GM19025 (cell line): ENCODE data around the gene TMEM235.
"Not testable (repeated sequence)": the region's sequence is repeated elsewhere in the genome, so short reads cannot be mapped to it uniquely, and the experiment has no call there.

Experiments used
- ATAC-seq: cut with Tn5 transposase; IDR thresholded peaks from one replicate; pipeline ENCODE4 v1.9.1; 2021; ENCODE audit warnings: mild to moderate bottlenecking, low read depth, moderate library complexity; ENCODE audit not compliant: unreplicated experiment

TMEM235 gene

GRCh38 chr17:78252701-78253635 lies 21.5 kb downstream of the TMEM235 start:
- no peak for ATAC-seq

DNA sequence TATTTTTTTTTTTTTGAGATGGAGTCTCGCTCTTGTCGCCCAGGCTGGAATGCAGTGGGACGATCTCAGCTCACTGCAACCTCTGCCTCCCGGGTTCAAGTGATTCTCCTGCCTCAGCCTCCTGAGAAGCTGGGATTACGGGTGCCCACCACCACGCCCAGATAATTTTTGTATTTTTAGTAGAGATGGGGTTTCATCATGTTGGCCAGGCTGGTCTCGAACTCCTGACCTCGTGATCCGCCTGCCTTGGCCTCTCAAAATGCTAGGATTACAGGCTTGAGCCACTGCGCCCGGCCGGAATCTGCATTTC lies 22.2 kb downstream of the TMEM235 start:
- ATAC-seq, result not testable (repeated sequence)

DNA sequence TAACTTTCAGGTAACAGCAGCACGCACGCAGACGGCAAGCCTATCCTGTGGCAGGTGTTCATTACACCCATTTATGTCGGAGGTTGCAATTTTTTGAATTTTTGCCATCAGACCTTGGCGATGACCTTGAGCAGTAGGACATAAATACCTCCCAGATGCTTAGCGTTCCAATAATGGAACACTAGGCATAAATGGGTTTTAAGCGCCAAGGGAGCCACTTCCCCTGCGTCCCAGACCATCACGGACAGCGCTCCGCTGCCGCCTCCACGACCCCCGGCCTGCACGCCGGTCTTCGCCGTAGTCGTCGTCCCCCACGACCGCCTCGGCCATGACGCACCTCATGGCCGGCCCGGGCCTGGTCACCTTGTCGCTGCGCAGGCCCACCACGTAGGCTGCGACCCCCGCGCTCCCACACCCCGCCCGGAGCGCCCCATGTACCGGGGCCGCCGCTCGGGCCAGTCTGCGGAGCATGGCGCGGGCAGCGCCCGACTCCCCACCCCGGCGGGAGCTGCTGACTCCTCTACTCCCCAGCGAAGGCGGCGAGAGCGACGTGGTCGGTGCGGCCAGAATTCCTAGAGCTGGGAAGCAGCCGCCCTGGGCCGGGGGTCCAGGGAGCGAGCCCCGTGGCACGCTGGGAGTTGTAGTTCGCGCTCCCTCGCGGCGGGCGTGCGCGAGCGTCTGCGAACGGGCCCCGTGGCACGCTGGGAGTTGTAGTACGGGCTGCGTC lies 22.7 kb downstream of the TMEM235 start:
- peak; percentile 53 for ATAC-seq

- ATAC-seq, result no peak
Observed at GRCh38 chr17:78255029-78255656, 23.7 kb downstream of the TMEM235 start.

- no peak for ATAC-seq
Observed at GRCh38 chr17:78255953-78256706, 24.7 kb downstream of the TMEM235 start.

DNA sequence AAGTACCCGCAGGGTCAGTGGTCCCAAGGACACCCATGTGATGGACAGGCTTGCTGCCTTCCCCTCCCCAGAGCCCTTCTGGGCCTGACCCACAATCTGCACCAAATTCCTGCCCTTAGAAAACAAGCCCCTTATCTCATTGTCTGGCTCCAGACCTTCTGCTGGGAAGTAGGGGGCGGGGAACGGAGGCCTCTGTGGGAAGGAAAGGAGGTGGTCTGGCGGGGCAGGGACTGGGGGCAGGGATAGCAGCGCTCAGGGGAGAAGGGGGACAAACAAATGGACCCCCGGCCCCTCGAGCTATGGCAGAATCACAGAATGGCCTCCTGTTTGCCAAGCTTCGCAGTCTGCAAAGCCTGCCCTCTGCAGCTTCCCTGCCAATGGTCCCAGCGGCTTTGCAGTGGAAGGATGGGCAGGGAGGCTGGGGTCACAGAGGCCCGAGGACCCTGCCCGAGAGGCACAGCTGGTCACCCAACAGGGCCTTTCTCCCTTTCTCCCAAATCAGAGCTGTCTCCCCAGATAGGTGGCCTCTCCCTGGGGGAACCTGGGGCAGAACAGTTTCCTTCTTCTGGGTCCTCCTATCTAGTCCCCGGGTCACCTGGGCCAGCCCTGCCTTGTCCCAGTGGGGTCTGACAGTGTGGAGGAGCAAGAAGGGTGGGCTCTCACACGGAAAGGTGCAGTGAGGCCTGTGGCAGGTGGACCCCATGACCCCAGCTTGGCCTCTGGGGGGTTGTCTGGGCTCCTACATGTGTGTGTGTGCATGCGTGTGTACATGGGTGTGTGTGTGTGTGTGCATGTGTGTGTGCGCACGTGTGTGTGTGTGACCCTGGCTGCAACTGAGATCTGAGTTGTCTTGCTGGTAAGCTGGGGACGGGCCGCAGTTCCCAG lies 25.5 kb downstream of the TMEM235 start:
- ATAC-seq, result no peak

DNA sequence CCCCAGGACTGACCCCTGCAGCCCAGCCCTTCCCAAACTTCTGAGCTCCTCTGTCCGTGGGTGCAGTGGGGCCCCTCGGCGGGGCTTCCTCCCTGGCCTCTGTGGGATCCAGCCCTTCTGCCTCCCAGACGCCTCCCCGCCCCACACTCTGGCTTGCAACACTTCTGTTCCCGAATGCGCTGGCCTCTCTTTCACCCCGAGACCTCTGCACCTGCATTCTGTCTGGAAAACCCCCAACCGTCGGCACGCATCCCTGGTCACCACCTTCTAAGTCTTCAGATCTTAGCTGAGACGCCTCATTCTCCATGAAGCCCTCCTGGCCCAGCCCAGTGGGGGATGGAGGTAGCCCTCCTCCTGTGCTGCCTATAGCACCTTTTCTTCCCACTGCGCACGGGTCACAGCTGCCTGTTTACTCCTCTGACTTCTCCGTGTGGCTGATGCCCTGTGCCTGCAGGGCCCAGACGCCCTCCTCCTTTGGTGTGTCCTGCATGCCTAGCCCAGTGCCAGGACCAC lies 26.4 kb downstream of the TMEM235 start:
- ATAC-seq, result peak; percentile 58

DNA sequence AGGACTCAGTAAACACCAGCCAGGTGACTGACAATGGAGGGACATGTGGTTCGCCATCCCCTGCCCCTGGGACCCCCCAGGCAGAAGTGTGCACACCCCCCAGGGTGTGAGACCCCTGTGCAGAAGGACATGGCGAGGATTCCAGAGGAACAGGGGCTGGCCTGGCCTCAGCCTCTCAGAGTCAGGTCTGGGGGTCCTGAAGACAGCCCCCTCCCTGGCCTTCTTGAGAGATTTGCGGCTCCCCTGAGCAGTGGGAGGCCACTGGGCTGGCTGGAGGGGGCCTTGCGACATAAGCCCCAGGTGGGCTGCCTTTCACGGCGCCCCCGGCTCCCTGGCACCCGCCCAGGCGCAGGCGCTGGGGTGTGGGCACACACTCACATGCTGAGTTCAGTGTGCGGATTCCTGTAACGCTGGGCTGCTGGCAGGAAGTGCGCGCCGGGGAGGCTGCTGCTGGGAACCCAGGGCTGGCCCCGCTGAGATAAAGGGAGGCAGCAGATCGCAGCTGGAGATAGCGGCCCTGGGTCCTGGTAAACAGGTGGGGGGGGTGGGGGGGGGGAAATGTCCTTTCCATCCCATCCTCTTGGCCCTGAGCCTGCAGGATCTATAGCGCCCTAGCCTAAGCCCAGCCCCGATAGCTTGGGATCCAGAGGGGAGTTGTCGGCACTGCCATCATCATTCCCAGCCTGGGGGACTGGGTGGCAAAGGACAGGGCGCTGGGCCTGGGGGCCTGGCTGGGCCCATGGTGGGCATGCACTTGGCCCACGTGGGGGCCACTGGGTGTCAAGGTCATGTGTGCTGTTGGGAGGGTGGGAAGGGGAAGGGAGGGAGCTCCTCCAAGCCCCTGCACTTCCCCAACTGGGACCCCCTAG lies 27.1 kb downstream of the TMEM235 start:
- no peak for ATAC-seq

- no peak for ATAC-seq
Observed at GRCh38 chr17:78259192-78259554, 27.7 kb downstream of the TMEM235 start.

- no peak for ATAC-seq
Observed at GRCh38 chr17:78263063-78263735, 31.8 kb downstream of the TMEM235 start.

DNA sequence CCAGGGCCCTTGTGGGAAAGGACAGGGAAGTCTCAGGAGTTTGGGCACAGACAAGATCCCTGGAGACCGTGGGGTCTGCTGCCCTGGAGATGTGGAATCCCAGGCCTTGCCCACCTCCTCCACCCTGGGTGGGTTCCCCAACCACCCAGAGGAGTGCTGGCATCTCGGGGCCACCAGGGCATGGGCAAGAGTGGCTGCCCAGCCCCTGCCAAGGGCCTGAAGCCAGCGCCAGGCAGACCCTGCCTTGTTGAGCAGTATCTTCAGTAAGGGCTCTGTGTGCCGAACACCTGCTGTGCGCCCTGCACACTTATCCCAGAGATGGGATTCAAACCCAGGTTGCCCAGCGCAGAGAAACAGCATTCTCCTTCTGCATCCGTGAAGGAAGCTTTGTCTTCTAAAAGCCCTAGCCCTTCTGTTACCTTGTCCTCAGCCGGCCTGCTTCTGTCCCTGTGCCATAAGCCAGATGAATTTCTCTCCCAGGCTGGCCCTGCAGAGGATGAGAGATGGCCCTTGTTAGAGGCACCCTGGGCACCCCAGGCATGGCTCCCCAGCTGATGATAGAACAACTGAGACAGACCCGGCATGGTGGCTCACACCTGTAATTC lies 32.4 kb downstream of the TMEM235 start:
- no peak for ATAC-seq

DNA sequence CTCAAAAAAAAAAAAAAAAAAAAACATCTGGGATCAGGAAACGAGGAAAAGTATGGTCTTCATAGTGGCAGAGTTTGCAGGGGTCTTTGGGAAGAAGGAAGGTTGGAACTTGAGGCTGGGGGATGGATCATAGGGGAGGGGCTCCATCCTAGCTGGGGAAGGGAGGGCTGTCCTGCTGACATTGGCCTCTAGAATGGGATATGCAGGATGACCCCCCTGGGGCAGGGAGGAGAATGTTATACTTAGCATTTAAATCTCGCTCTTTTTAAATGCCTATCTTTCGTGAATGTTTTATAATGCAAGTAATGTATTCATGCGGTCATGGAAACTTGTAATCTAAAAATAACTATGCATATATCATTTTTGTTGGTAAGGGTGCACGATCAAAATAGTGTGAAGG lies 33.2 kb downstream of the TMEM235 start:
- ATAC-seq, result no peak

DNA sequence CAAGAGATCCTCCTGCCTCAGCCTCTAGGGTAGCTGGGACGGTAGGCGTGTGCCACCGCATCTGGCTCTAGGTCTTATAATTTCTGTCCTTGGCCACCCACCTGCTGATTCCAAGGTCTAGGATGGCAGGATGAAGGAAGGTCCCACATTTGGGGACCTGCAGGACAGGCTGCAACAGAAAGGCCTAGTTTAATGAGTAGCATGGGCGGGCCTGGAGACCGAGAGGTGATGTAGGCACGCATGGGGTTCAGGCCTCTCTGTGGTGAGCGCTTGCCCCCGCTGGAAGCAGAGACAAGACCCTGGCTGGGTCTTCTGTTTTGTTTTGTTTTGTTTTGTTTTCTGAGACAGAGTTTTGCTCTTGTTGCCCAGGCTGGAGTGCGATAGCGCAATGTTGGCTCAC lies 33.7 kb downstream of the TMEM235 start:
- no peak for ATAC-seq

DNA sequence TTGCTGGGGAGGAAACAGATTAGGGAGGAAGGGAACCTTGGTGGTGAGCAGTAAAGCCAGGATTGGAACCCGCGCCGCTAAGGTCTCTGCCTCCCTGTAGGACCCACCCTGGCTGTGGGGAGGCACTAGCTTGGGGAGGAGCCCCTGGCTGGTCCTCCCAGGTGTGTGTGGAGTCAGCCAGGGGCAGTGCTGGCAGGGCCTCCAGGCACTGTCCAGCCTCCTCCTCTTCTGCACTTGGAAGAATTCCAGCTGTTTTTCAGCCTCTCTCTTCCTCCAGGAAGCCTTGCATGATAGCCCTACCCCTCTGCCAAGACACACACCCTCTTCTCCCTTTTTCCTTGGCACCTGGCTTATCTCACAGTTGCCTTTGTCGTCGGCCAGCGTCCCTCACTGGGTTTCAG lies 34.8 kb downstream of the TMEM235 start:
- ATAC-seq, result no peak

DNA sequence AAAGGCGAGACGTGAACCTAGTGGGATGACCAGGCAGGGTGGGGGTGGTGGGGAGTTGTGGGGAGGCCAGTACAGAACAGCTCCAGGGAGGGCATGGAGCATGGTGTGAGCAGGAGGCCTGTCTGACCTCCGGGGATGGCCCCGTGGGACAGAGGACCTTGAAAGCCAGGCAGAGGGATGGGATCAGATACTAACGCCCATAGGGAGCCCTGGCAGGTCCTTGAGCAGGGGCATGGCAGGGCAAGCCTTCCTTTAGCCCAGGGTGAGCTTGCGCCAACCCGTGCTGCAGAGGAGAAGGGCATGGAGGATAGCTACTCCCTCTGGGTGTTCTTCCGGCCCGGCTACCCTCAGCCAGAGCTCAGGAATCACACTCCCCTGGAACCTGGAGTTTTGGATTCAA lies 35.3 kb downstream of the TMEM235 start:
- ATAC-seq, result no peak

DNA sequence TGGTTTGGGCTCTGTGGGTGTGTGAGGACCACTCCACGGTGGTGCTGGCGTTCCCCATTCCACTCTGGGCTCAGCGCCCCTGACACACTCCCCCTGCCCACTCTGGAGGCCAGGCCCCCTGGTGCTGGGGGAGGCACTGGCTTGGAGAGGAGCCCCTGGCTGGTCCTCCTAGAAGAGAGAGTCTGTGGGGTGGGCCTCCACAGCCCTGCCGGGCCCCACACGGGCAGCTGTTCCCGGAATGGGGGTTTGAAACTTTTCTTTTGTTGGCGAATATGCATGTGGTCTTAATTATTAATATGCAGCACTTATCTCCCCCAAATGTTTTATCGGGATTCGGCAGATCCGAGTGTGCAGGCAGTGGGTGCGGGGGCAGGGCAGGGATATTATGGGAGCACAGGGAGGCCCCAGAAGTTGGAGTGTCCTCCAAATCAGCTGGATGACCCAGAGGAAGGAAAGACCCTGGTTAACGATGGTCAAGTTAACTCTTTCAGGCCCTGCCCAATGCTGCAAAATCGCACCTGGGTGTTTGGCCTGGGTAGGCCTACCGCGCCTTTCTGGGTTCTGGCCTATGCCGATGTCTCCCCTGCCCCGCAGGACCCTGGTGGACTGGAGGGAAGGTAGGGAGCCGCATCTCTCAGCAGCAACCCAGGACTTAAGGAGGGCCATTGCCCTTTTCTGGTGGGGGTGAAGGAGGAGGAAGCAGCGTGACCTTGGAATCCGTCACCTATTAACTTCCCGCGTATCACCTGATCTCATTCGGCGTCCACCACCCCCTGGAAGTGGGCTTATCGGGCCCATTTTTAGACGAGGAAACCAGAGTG lies 36.0 kb downstream of the TMEM235 start:
- no peak for ATAC-seq
